GM12878 (cell line): ENCODE measurements around the gene OGFOD3. TPM values are rescaled to one million over a fixed set of nuclear protein-coding genes. Genes with fewer than 3 reads are reported as not detected.

ENCODE experiments used
- ATAC-seq: fragments of 200-7000 bp; cut with Tn5 transposase; 3 replicates; pipeline ENCODE4 v1.9.1; 2020; ENCODE audit warnings: mild to moderate bottlenecking, moderate library complexity
- BruUV-seq: library from RNA; stranded (reverse); fragments of 400-500 nt; replicated peaks from 2 replicates; lab custom pipeline; 2021; lab: Mats Ljungman, UMichigan
- CTCF ChIA-PET: fragments of 300-600 bp; sonication (Branson Sonifier 250); formaldehyde crosslinking; extraction: SDS; loops from one replicate; lab custom pipeline; 2021; ENCODE audit warnings: inconsistent platforms; lab: Yijun Ruan, JAX
- POLR2A ChIA-PET: fragments of 350-600 bp; formaldehyde crosslinking; extraction: SDS; loops from one replicate; lab custom pipeline; 2021; ENCODE audit warnings: inconsistent platforms; lab: Charles Lee
- RAD21 ChIA-PET: fragments of 300-600 bp; sonication (Branson Sonifier 250); formaldehyde crosslinking; loops from one replicate; lab custom pipeline; 2023; ENCODE audit warnings: antibody characterized with exemption; ENCODE audit not compliant: unreplicated experiment; lab: Charles Lee
- SMC1A ChIA-PET: fragments of 300-600 bp; sonication (Branson Sonifier 250); formaldehyde crosslinking; loops from one replicate; lab custom pipeline; 2023; ENCODE audit not compliant: unreplicated experiment, uncharacterized antibody; lab: Charles Lee
- DNase-seq: peaks from one replicate; pipeline ENCODE4 v3.0.0-alpha.2; 2011; ENCODE audit warnings: low read depth, low spot score
- FAIRE-seq: peaks from 3 replicates; lab custom pipeline; 2011; peaks lifted over from hg19 to GRCh38; lab: Jason Lieb, UNC
- H2AFZ ChIP-seq: 2 replicates; pipeline ENCODE4 v1.6.0; 2011; ENCODE audit warnings: low read depth, low read length, control low read depth; ENCODE audit not compliant: control insufficient read depth
- H3K27ac ChIP-seq: 2 replicates; pipeline ENCODE4 v1.5.1; 2011; ENCODE audit warnings: control low read depth; ENCODE audit not compliant: control insufficient read depth, insufficient read depth
- H3K27me3 ChIP-seq, 2 experiments: replicated peaks in 1 of 2; 2 replicates each; pipeline versions ENCODE4 v1.6.0 to v1.6.1; 2011; ENCODE audit warnings: low read length in 1 of 2; ENCODE audit not compliant: control insufficient read depth in 2 of 2, insufficient read depth in 2 of 2
- H3K36me3 ChIP-seq, 2 experiments: 2 replicates each; pipeline ENCODE4 v1.5.1; 2011; ENCODE audit warnings: low read length in 1 of 2; ENCODE audit not compliant: control insufficient read depth in 2 of 2, insufficient read depth in 2 of 2
- H3K4me1 ChIP-seq: 2 replicates; pipeline ENCODE4 v1.6.1; 2011; ENCODE audit warnings: mild to moderate bottlenecking, low read length, moderate library complexity, mixed read lengths; ENCODE audit not compliant: control insufficient read depth, insufficient read depth
- H3K4me2 ChIP-seq: 2 replicates; pipeline ENCODE4 v1.6.0; 2011; ENCODE audit warnings: control low read depth; ENCODE audit not compliant: control insufficient read depth, insufficient read depth
- H3K4me3 ChIP-seq: fragments of 200-600 bp; sonication (generic); 2 replicates; pipeline ENCODE4 v1.5.1; 2016
- H3K79me2 ChIP-seq: 2 replicates; pipeline ENCODE4 v1.6.0; 2011; ENCODE audit warnings: low read length; ENCODE audit not compliant: control insufficient read depth, insufficient read depth
- H3K9ac ChIP-seq: 2 replicates; pipeline ENCODE4 v1.8.0; 2011; ENCODE audit warnings: low read length, control low read depth, mixed read lengths; ENCODE audit not compliant: control insufficient read depth, insufficient read depth
- H3K9me3 ChIP-seq: replicated peaks from 3 replicates; pipeline ENCODE4 v1.5.1; 2011; ENCODE audit warnings: mild to moderate bottlenecking, low read length; ENCODE audit not compliant: control insufficient read depth, insufficient read depth
- H4K20me1 ChIP-seq: 2 replicates; pipeline ENCODE4 v1.6.0; 2011; ENCODE audit not compliant: control insufficient read depth, insufficient read depth
- BHLHE40 ChIP-seq, 2 experiments: fragments of 450-650 bp in 1 of 2; IDR thresholded peaks; 2 replicates each; pipeline ENCODE4 v1.6.1; 2011 to 2017; ENCODE audit warnings: low read depth in 2 of 2, borderline replicate concordance in 1 of 2, improper control_type of control experiment in 1 of 2, low read length in 1 of 2, mild to moderate bottlenecking in 1 of 2
- CBFB ChIP-seq: IDR thresholded peaks from 2 replicates; pipeline ENCODE4 v1.6.1; 2016; ENCODE audit warnings: antibody characterized with exemption, low read depth
- FOXM1 ChIP-seq: IDR thresholded peaks from 2 replicates; pipeline ENCODE4 v1.6.1; 2012; ENCODE audit warnings: low read depth, mild to moderate bottlenecking, inconsistent platforms, low read length, moderate library complexity
- GATAD2B ChIP-seq: fragments of 450-650 bp; conservative IDR thresholded peaks from 2 replicates; pipeline ENCODE4 v1.6.1; 2017; ENCODE audit warnings: low read depth, mild to moderate bottlenecking, moderate library complexity
- KLF5 ChIP-seq: fragments of 450-650 bp; IDR thresholded peaks from 2 replicates; pipeline ENCODE4 v1.6.1; 2014; ENCODE audit warnings: mild to moderate bottlenecking; ENCODE audit not compliant: partially characterized antibody
- PML ChIP-seq: IDR thresholded peaks from 2 replicates; pipeline ENCODE4 v1.6.1; 2012; ENCODE audit warnings: low read length, inconsistent platforms
- RB1 ChIP-seq: fragments of 450-650 bp; formaldehyde crosslinking; IDR thresholded peaks from 2 replicates; pipeline ENCODE4 v1.6.1; 2017; ENCODE audit warnings: mild to moderate bottlenecking, borderline replicate concordance
- SIX5 ChIP-seq: IDR thresholded peaks from 2 replicates; pipeline ENCODE4 v1.6.1; 2011; ENCODE audit warnings: mild to moderate bottlenecking, low read depth, low read length, moderate library complexity; ENCODE audit not compliant: severe bottlenecking
- SMAD5 ChIP-seq: IDR thresholded peaks from 2 replicates; pipeline ENCODE4 v1.6.1; 2016; ENCODE audit warnings: antibody characterized with exemption, low read depth
- STAT1 ChIP-seq: fragments of 450-650 bp; conservative IDR thresholded peaks from 2 replicates; pipeline ENCODE4 v1.6.1; 2014; ENCODE audit warnings: antibody characterized with exemption, mild to moderate bottlenecking
- SUZ12 ChIP-seq: fragments of 200-600 bp; sonication (generic); IDR thresholded peaks from one replicate; pipeline ENCODE4 v1.6.1; 2018; ENCODE audit warnings: antibody characterized with exemption, mild to moderate bottlenecking; ENCODE audit not compliant: unreplicated experiment
- TARDBP ChIP-seq: IDR thresholded peaks from 2 replicates; pipeline ENCODE4 v1.6.1; 2016; ENCODE audit warnings: borderline replicate concordance
- ZNF24 ChIP-seq: fragments of 450-650 bp; IDR thresholded peaks from 2 replicates; pipeline ENCODE4 v1.6.1; 2017; ENCODE audit warnings: antibody characterized with exemption, mild to moderate bottlenecking
- ZSCAN29 ChIP-seq: fragments of 450-650 bp; IDR thresholded peaks from 2 replicates; pipeline ENCODE4 v1.6.1; 2017; ENCODE audit warnings: mild to moderate bottlenecking, moderate library complexity
- WGBS: methylation state at CpG from one replicate; pipeline ENCODE4 v1.1.6; 2016; ENCODE audit warnings: low lambda C conversion rate; ENCODE audit not compliant: insufficient replicate concordance, insufficient coverage; ENCODE audit errors: missing lambda C conversion rate; 5-methylcytosine and 5-hydroxymethylcytosine counted together
- in situ Hi-C: fragments of 300-500 bp; cut with MboI; formaldehyde crosslinking; loops from 9 replicates; pipeline ENCODE4 v1.14.3; 2018; ENCODE audit warnings: mixed read lengths
- intact Hi-C: fragments of 100-400 bp; cut with micrococcal nuclease; formaldehyde crosslinking; loops from one replicate; pipeline ENCODE4 v1.14.2; 2022; ENCODE audit not compliant: unreplicated experiment
- polyA plus RNA-seq, 11 experiments: library from polyadenylated mRNA; depleted of rRNA in 4 of 11; unstranded in 6 of 11; stranded (reverse) in 5 of 11; fragments of >200 nt; fragmentation: Nextera tagmentation in 4 of 11; fragmentation: Illumina TruSeq in 1 of 11; extraction: Ambion mirVana in 4 of 11; extraction: Trizol in 1 of 11; gene quantifications; 1 replicate in 1 of 11; 2 replicates in 10 of 11; pipeline versions ENCODE4 v1.2.1 to v1.2.3, GENCODE V29; 2011 to 2016; ENCODE audit warnings: inconsistent platforms in 2 of 11, missing spikeins in 2 of 11, low read depth in 1 of 11
- total RNA-seq, 4 experiments: library from RNA; depleted of rRNA in 3 of 4; stranded (reverse); fragments of >200 nt in 3 of 4; fragmentation: Illumina TruSeq in 1 of 4; extraction: Trizol in 1 of 4; gene quantifications; 2 replicates each; pipeline versions ENCODE4 v1.2.1 to v1.2.3, GENCODE V29; 2013 to 2021
- TF ChIP-seq, protein P1 (sequence below): fragments of 450-650 bp; IDR thresholded peaks from 2 replicates; pipeline ENCODE4 v1.6.1; 2018; ENCODE audit warnings: borderline replicate concordance, mild to moderate bottlenecking; ENCODE audit not compliant: partially characterized antibody
- TF ChIP-seq, protein P2 (sequence below): fragments of 450-650 bp; IDR thresholded peaks from 2 replicates; pipeline ENCODE4 v1.6.1; 2017; ENCODE audit warnings: mild to moderate bottlenecking, moderate library complexity
- TF ChIP-seq, protein P3 (sequence below): fragments of 450-650 bp; IDR thresholded peaks from 2 replicates; pipeline ENCODE4 v1.6.1; 2017; ENCODE audit warnings: borderline replicate concordance

Gene OGFOD3
- total and polyA plus RNA-seq, 10 of the 15 experiments (the other 5 are each of a cell fraction or from before 2014, with no cell fraction given), result 0.48 to 28.4 (median 18.3) TPM

DNA sequence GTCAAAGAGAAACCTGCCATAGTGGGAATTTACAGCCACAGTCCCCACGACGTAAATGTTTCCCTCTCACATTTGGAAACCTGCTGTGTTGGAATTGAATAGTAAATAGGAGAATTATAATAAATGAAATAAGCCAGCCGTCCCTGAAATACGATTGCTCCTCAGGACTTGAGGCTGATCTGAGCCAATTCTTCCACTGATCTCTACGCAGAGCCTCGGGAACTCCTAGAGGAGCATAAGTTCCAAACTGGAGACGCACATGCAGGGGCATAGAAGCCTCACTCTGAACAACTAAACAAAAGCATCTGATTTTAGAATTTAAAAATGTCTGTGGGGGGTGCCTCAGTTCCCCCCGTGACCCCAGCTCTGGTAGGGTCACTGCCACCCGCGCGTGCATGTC lies 69.5 kb downstream of the OGFOD3 start (continued):
- TF ChIP-seq, protein P1, sequence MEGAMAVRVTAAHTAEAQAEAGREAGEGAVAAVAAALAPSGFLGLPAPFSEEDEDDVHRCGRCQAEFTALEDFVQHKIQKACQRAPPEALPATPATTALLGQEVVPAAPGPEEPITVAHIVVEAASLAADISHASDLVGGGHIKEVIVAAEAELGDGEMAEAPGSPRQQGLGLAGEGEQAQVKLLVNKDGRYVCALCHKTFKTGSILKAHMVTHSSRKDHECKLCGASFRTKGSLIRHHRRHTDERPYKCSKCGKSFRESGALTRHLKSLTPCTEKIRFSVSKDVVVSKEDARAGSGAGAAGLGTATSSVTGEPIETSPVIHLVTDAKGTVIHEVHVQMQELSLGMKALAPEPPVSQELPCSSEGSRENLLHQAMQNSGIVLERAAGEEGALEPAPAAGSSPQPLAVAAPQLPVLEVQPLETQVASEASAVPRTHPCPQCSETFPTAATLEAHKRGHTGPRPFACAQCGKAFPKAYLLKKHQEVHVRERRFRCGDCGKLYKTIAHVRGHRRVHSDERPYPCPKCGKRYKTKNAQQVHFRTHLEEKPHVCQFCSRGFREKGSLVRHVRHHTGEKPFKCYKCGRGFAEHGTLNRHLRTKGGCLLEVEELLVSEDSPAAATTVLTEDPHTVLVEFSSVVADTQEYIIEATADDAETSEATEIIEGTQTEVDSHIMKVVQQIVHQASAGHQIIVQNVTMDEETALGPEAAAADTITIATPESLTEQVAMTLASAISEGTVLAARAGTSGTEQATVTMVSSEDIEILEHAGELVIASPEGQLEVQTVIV, result no peak
- no peak for TF ChIP-seq GATAD2B
- no peak for TF ChIP-seq TARDBP
- no peak for TF ChIP-seq STAT1
- no peak for TF ChIP-seq ZSCAN29
- no peak for TF ChIP-seq KLF5
- TF ChIP-seq SIX5, result no peak

DNA sequence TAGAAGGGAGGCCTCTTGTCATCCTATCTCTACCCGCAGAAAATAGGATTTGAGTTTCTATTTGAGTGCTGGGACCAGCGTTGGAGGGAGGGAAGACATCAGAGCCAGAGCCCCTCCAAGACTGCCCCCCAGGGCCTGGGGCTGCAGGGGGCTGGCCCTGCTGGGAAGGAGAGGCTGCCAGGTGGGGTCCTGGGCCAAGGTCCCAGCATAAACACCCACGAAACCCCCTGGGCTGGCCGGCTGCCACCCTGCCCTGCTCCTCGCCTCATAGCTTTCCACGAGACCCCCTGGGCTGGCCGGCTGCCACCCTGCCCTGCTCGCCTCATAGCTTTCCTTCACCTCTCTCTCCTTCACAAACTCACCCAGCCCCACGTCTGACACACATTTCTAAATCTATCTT lies 70.0 kb downstream of the OGFOD3 start:
- Histone ChIP-seq H3K27me3 (no peaks in the 10 kb centered on the region), H4K20me1 (no peaks in the 10 kb centered on the region), H2AFZ (no peak overlapping the region), H3K9me3 (no peaks in the 10 kb centered on the region), H3K36me3 (no peaks in the 10 kb centered on the region), H3K4me1 (peaks cover 15% of the 10 kb centered on the region), H3K4me3 (no peak overlapping the region), H3K27ac (no peak overlapping the region), H3K79me2 (no peaks in the 10 kb centered on the region), H3K4me2 (no peak overlapping the region), H3K9ac (no peak overlapping the region)
- ChIA-PET POLR2A (no interaction called here), CTCF (interaction anchor here (0.6 kb wide), 1 partner anchor 94 kb away, joined by 3 read pairs; no protein-coding TSS in a partner anchor), SMC1A (no interaction called here), RAD21 (no interaction called here)
- in situ Hi-C loops (no loop called here), intact Hi-C loops (no loop called here)
- no TSS peak for BruUV-seq
- 41% methylated on average over 9 of the region's 9 CpGs for WGBS
- FAIRE-seq, result no peak
- ATAC-seq, result no peak
- DNase-seq, result no peak
- no peak for TF ChIP-seq PML
- TF ChIP-seq, protein P2, sequence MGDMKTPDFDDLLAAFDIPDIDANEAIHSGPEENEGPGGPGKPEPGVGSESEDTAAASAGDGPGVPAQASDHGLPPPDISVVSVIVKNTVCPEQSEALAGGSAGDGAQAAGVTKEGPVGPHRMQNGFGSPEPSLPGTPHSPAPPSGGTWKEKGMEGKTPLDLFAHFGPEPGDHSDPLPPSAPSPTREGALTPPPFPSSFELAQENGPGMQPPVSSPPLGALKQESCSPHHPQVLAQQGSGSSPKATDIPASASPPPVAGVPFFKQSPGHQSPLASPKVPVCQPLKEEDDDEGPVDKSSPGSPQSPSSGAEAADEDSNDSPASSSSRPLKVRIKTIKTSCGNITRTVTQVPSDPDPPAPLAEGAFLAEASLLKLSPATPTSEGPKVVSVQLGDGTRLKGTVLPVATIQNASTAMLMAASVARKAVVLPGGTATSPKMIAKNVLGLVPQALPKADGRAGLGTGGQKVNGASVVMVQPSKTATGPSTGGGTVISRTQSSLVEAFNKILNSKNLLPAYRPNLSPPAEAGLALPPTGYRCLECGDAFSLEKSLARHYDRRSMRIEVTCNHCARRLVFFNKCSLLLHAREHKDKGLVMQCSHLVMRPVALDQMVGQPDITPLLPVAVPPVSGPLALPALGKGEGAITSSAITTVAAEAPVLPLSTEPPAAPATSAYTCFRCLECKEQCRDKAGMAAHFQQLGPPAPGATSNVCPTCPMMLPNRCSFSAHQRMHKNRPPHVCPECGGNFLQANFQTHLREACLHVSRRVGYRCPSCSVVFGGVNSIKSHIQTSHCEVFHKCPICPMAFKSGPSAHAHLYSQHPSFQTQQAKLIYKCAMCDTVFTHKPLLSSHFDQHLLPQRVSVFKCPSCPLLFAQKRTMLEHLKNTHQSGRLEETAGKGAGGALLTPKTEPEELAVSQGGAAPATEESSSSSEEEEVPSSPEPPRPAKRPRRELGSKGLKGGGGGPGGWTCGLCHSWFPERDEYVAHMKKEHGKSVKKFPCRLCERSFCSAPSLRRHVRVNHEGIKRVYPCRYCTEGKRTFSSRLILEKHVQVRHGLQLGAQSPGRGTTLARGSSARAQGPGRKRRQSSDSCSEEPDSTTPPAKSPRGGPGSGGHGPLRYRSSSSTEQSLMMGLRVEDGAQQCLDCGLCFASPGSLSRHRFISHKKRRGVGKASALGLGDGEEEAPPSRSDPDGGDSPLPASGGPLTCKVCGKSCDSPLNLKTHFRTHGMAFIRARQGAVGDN, result no peak
- no peak for TF ChIP-seq SUZ12
- TF ChIP-seq FOXM1, result no peak
- no peak for TF ChIP-seq CBFB
- TF ChIP-seq SMAD5, result no peak
- no peak for TF ChIP-seq BHLHE40 (IDR thresholded peaks at IDR 0.05; ENCODE audit: borderline replicate concordance in 1 of 2, low read depth in 2 of 2, low read length in 1 of 2)
- no peak for TF ChIP-seq RB1
- no peak for TF ChIP-seq ZNF24
- TF ChIP-seq, protein P3, sequence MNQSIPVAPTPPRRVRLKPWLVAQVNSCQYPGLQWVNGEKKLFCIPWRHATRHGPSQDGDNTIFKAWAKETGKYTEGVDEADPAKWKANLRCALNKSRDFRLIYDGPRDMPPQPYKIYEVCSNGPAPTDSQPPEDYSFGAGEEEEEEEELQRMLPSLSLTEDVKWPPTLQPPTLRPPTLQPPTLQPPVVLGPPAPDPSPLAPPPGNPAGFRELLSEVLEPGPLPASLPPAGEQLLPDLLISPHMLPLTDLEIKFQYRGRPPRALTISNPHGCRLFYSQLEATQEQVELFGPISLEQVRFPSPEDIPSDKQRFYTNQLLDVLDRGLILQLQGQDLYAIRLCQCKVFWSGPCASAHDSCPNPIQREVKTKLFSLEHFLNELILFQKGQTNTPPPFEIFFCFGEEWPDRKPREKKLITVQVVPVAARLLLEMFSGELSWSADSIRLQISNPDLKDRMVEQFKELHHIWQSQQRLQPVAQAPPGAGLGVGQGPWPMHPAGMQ, result no peak
- TF ChIP-seq TARDBP, result no peak
